ENCODE data around the gene EYS.

EYS gene

GRCh38 chr6:64694356-64694755, 1012.7 kb downstream of the EYS start:
- FAIRE-seq (no peak), DNase-seq (ENCODE audit: extremely low spot score, insufficient read length, low read depth) (no peak)

GRCh38 chr6:64691064-64691463, 1016.0 kb downstream of the EYS start:
- FAIRE-seq, result no peak
- DNase-seq (ENCODE audit: extremely low spot score, insufficient read length, low read depth), result no peak

- FAIRE-seq (no peak), DNase-seq (ENCODE audit: extremely low spot score, insufficient read length, low read depth) (no peak)
Measured at GRCh38 chr6:64685401-64685800, 1021.6 kb downstream of the EYS start.

GRCh38 chr6:64683682-64684081, 1023.3 kb downstream of the EYS start:
- FAIRE-seq, result no peak
- no peak for DNase-seq (ENCODE audit: extremely low spot score, insufficient read length, low read depth)

GRCh38 chr6:64681416-64682160, 1025.4 kb downstream of the EYS start:
- no peak for DNase-seq (ENCODE audit: extremely low spot score, insufficient read length, low read depth)
- no peak for FAIRE-seq

- FAIRE-seq (no peak), DNase-seq (ENCODE audit: extremely low spot score, insufficient read length, low read depth) (no peak)
Measured at GRCh38 chr6:64680446-64680845, 1026.6 kb downstream of the EYS start.

- no peak for FAIRE-seq
- no peak for DNase-seq (ENCODE audit: extremely low spot score, insufficient read length, low read depth)
Measured at GRCh38 chr6:64679416-64679815, 1027.6 kb downstream of the EYS start.

GRCh38 chr6:64672651-64673050, 1034.4 kb downstream of the EYS start:
- FAIRE-seq (no peak), DNase-seq (ENCODE audit: extremely low spot score, insufficient read length, low read depth) (no peak)

- FAIRE-seq, result no peak
- no peak for DNase-seq (ENCODE audit: extremely low spot score, insufficient read length, low read depth)
Measured at GRCh38 chr6:64672131-64672530, 1034.9 kb downstream of the EYS start.

GRCh38 chr6:64665137-64665536, 1041.9 kb downstream of the EYS start:
- DNase-seq (ENCODE audit: extremely low spot score, insufficient read length, low read depth) (no peak), FAIRE-seq (no peak)

GRCh38 chr6:64664480-64664879, 1042.5 kb downstream of the EYS start:
- DNase-seq (ENCODE audit: extremely low spot score, insufficient read length, low read depth), result no peak
- FAIRE-seq, result no peak

GRCh38 chr6:64644024-64644423, 1063.0 kb downstream of the EYS start:
- no peak for FAIRE-seq
- no peak for DNase-seq (ENCODE audit: extremely low spot score, insufficient read length, low read depth)

- no peak for DNase-seq (ENCODE audit: extremely low spot score, insufficient read length, low read depth)
- FAIRE-seq, result no peak
Measured at GRCh38 chr6:64630901-64631300, 1076.1 kb downstream of the EYS start.

GRCh38 chr6:64622944-64623343, 1084.1 kb downstream of the EYS start:
- DNase-seq (ENCODE audit: extremely low spot score, insufficient read length, low read depth) (no peak), FAIRE-seq (no peak)

- DNase-seq (ENCODE audit: extremely low spot score, insufficient read length, low read depth) (no peak), FAIRE-seq (no peak)
Measured at GRCh38 chr6:64602993-64603392, 1104.0 kb downstream of the EYS start.

- FAIRE-seq (no peak), DNase-seq (ENCODE audit: extremely low spot score, insufficient read length, low read depth) (no peak)
Measured at GRCh38 chr6:64591676-64592036, 1115.4 kb downstream of the EYS start.

- DNase-seq (ENCODE audit: extremely low spot score, insufficient read length, low read depth) (no peak), FAIRE-seq (no peak)
Measured at GRCh38 chr6:64590965-64591675, 1115.9 kb downstream of the EYS start.

- DNase-seq (ENCODE audit: extremely low spot score, insufficient read length, low read depth) (no peak), FAIRE-seq (no peak)
Measured at GRCh38 chr6:64589961-64590360, 1117.1 kb downstream of the EYS start.

- FAIRE-seq (no peak), DNase-seq (ENCODE audit: extremely low spot score, insufficient read length, low read depth) (no peak)
Measured at GRCh38 chr6:64580346-64580745, 1126.7 kb downstream of the EYS start.

- DNase-seq (ENCODE audit: extremely low spot score, insufficient read length, low read depth) (no peak), FAIRE-seq (no peak)
Measured at GRCh38 chr6:64553249-64553786, 1153.7 kb downstream of the EYS start.

GRCh38 chr6:64547594-64548268, 1159.3 kb downstream of the EYS start:
- FAIRE-seq (no peak), DNase-seq (ENCODE audit: extremely low spot score, insufficient read length, low read depth) (no peak)

Data from GM18507 (cell line).